HG02763 (cell line): Measurements from ENCODE around the gene SNX5.

ENCODE experiments used
- ATAC-seq: cut with Tn5 transposase; IDR thresholded peaks from one replicate; pipeline ENCODE4 v1.9.1; 2021; ENCODE audit warnings: mild to moderate bottlenecking, moderate library complexity; ENCODE audit not compliant: unreplicated experiment

The SNX5 gene

GRCh38 chr20:17968366-17969277, at the start of gene SNX5, which contains the start of gene MGME1:
TSS of gene SNX5 (minus strand) at chr20:17968794. CDS start at chr20:17968425, 369 bp downstream.
TSS of gene MGME1 (plus strand) at chr20:17969018. CDS start at chr20:17969860, 842 bp downstream.
- peak; percentile 74 for ATAC-seq

GRCh38 chr20:18018100-18018499, 49.5 kb upstream of the SNX5 start:
- no peak for ATAC-seq

GRCh38 chr20:18016772-18017171, 48.2 kb upstream of the SNX5 start:
- ATAC-seq: no peak

GRCh38 chr20:18014411-18014810, 45.8 kb upstream of the SNX5 start:
- ATAC-seq: no peak

GRCh38 chr20:18012901-18013300, 44.3 kb upstream of the SNX5 start:
- ATAC-seq: no peak

GRCh38 chr20:18011951-18012645, 43.5 kb upstream of the SNX5 start:
- no peak for ATAC-seq

- no peak for ATAC-seq
These were observed 42.9 kb upstream of the SNX5 start for GRCh38 chr20:18011482-18011881.

GRCh38 chr20:18009116-18009515, 40.5 kb upstream of the SNX5 start:
- no peak for ATAC-seq

- ATAC-seq: no peak
These were observed 39.1 kb upstream of the SNX5 start for GRCh38 chr20:18007534-18008292.

- ATAC-seq: no peak
These were observed 38.1 kb upstream of the SNX5 start for GRCh38 chr20:18006684-18007083.

GRCh38 chr20:18005990-18006364, 37.4 kb upstream of the SNX5 start:
- no peak for ATAC-seq

GRCh38 chr20:18005170-18005989, 36.8 kb upstream of the SNX5 start:
- peak; percentile 96 for ATAC-seq

- no peak for ATAC-seq
These were observed 35.9 kb upstream of the SNX5 start for GRCh38 chr20:18004384-18005031.

- no peak for ATAC-seq
These were observed 35.3 kb upstream of the SNX5 start for GRCh38 chr20:18003897-18004296.

GRCh38 chr20:18001131-18001921, 32.7 kb upstream of the SNX5 start:
- no peak for ATAC-seq

GRCh38 chr20:17999566-17999965, 31.0 kb upstream of the SNX5 start:
- ATAC-seq: no peak

- ATAC-seq: no peak
These were observed 29.9 kb upstream of the SNX5 start for GRCh38 chr20:17998446-17998845.

- ATAC-seq: no peak
These were observed 27.6 kb upstream of the SNX5 start for GRCh38 chr20:17995967-17996819.
